GM10847 (cell line): ENCODE results near the gene ARID3C.

Experiments
- POLR2A ChIP-seq: IDR thresholded peaks from 2 replicates; pipeline ENCODE4 v1.6.1; 2011; ENCODE audit not compliant: insufficient read length; ENCODE audit errors: extremely low read depth

Gene ARID3C

GRCh38 chr9:34628656-34629490 is at the start of gene ARID3C:
TSS of gene ARID3C (minus strand) at chr9:34629066. CDS start at chr9:34628014, 1,052 bp downstream.
- TF ChIP-seq POLR2A, result no peak

- TF ChIP-seq POLR2A, result no peak
Observed at GRCh38 chr9:34675869-34676268, 47.0 kb upstream of the ARID3C start.

GRCh38 chr9:34675048-34675714 is 46.3 kb upstream of the ARID3C start:
- no peak for TF ChIP-seq POLR2A

GRCh38 chr9:34674440-34674839 is 45.6 kb upstream of the ARID3C start:
- TF ChIP-seq POLR2A, result no peak

GRCh38 chr9:34671307-34671706 is 42.4 kb upstream of the ARID3C start:
- TF ChIP-seq POLR2A, result no peak

GRCh38 chr9:34669809-34670562 is 41.1 kb upstream of the ARID3C start:
- TF ChIP-seq POLR2A, result no peak

- TF ChIP-seq POLR2A, result no peak
Observed at GRCh38 chr9:34665381-34666250, 36.8 kb upstream of the ARID3C start.

GRCh38 chr9:34665067-34665380 is 36.2 kb upstream of the ARID3C start:
- TF ChIP-seq POLR2A, result no peak

- no peak for TF ChIP-seq POLR2A
Observed at GRCh38 chr9:34664281-34665066, 35.6 kb upstream of the ARID3C start.

GRCh38 chr9:34663303-34663605 is 34.4 kb upstream of the ARID3C start:
- no peak for TF ChIP-seq POLR2A

GRCh38 chr9:34662526-34663302 is 33.8 kb upstream of the ARID3C start, which contains the start of gene CCL27:
TSS of gene CCL27 (minus strand) at chr9:34662657. CDS start at chr9:34662633, 24 bp downstream.
- TF ChIP-seq POLR2A, result no peak

GRCh38 chr9:34659592-34660253 is 30.9 kb upstream of the ARID3C start:
- TF ChIP-seq POLR2A, result no peak

GRCh38 chr9:34658461-34658860 is 29.6 kb upstream of the ARID3C start:
- TF ChIP-seq POLR2A, result no peak

- TF ChIP-seq POLR2A, result no peak
Observed at GRCh38 chr9:34656992-34657391, 28.1 kb upstream of the ARID3C start.
